ENCODE measurements around the gene R3HCC1L.

GRCh38 chr10:98273057-98273850 is 138.8 kb downstream of the R3HCC1L start:
- no peak for TF ChIP-seq POLR2A (IDR thresholded peaks at IDR 0.05)
- TF ChIP-seq, protein P1, sequence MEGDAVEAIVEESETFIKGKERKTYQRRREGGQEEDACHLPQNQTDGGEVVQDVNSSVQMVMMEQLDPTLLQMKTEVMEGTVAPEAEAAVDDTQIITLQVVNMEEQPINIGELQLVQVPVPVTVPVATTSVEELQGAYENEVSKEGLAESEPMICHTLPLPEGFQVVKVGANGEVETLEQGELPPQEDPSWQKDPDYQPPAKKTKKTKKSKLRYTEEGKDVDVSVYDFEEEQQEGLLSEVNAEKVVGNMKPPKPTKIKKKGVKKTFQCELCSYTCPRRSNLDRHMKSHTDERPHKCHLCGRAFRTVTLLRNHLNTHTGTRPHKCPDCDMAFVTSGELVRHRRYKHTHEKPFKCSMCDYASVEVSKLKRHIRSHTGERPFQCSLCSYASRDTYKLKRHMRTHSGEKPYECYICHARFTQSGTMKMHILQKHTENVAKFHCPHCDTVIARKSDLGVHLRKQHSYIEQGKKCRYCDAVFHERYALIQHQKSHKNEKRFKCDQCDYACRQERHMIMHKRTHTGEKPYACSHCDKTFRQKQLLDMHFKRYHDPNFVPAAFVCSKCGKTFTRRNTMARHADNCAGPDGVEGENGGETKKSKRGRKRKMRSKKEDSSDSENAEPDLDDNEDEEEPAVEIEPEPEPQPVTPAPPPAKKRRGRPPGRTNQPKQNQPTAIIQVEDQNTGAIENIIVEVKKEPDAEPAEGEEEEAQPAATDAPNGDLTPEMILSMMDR (IDR thresholded peaks at IDR 0.05): no peak

All from lower leg skin (tissue), 3 donors.